ENCODE results near the gene LNPK. TPM values are rescaled to one million over a fixed set of nuclear protein-coding genes. Genes with fewer than 3 reads are reported as not detected.

The LNPK gene
- polyA plus RNA-seq, 1 donor (not counting 4 experiments of a cell fraction or from before 2014, with no cell fraction given), result 32.1 TPM

- Histone ChIP-seq H3K27me3 (ENCODE audit: control insufficient read depth, extremely low read depth, insufficient read depth, low read length) (no peaks in the 10 kb centered on the region), H3K79me2 (ENCODE audit: control insufficient read depth, insufficient read depth, low read length) (no peaks in the 10 kb centered on the region), H3K4me1 (ENCODE audit: control insufficient read depth, extremely low read depth, insufficient read depth, low read length) (no peaks in the 10 kb centered on the region), H3K4me2 (ENCODE audit: control insufficient read depth, extremely low read depth, insufficient read depth, low read depth, low read length) (no peak overlapping the region), H3K27ac (ENCODE audit: control insufficient read depth, insufficient read depth, low read length) (no peak overlapping the region), H3K9me3 (ENCODE audit: control insufficient read depth, low read depth, low read length) (no peaks in the 10 kb centered on the region), H4K20me1 (ENCODE audit: control insufficient read depth, extremely low read depth, insufficient read depth, low read length) (no peaks in the 10 kb centered on the region), H3K36me3 (ENCODE audit: control insufficient read depth in 2 of 2, extremely low read depth in 1 of 2, insufficient read depth in 2 of 2, low read length in 2 of 2) (no peaks in the 10 kb centered on the region), H2AFZ (ENCODE audit: control insufficient read depth, low read length) (no peak overlapping the region), H3K9me1 (ENCODE audit: control insufficient read depth, extremely low read depth, insufficient read depth, low read length) (no peaks in the 10 kb centered on the region), H3K9ac (ENCODE audit: control insufficient read depth, extremely low read depth, insufficient read depth, low read length) (no peak overlapping the region), H3K4me3 (ENCODE audit: control insufficient read depth in 2 of 3, extremely low read depth in 1 of 3, insufficient read depth in 2 of 3, low read depth in 1 of 3, low read length in 3 of 3) (no peak overlapping the region)
- DNase-seq (ENCODE audit: low read depth, low spot score) (no peak), FAIRE-seq (no peak)
- TF ChIP-seq CTCF (optimal IDR thresholded peaks at IDR 0.05 in 1 of 3, IDR thresholded peaks at IDR 0.05 in 1 of 3, conservative IDR thresholded peaks at IDR 0.05 in 1 of 3; ENCODE audit: extremely low read depth in 1 of 3, insufficient read depth in 2 of 3, low read length in 3 of 3), result no peak
- no peak for TF ChIP-seq EZH2 (IDR thresholded peaks at IDR 0.05; ENCODE audit: low read length)
- dilution Hi-C loops (cut with MboI; ENCODE audit: extremely low pct_ligation_motif_present, low sequenced_read_pairs), result no loop called here
Observed at GRCh38 chr2:175874291-175874690, 127.8 kb downstream of the LNPK start.

Other genes with a start within 250 kb of the LNPK start
- gene EVX2, start 81.7 kb upstream of the LNPK start, polyA plus RNA-seq, result not detected in 3 replicates
- gene HOXD13, start 90.5 kb upstream of the LNPK start, polyA plus RNA-seq, result not detected in 3 replicates
- not detected in 3 replicates for gene HOXD12, start 97.5 kb upstream of the LNPK start, polyA plus RNA-seq
- 0.08 TPM in 1 of 3 replicates, not detected in the others for gene HOXD11, start 105.0 kb upstream of the LNPK start, polyA plus RNA-seq
- gene HOXD10, start 114.5 kb upstream of the LNPK start, polyA plus RNA-seq, result not detected in 3 replicates
- gene HOXD9, start 120.5 kb upstream of the LNPK start, polyA plus RNA-seq, result not detected in 3 replicates
- gene HOXD8, start 127.4 kb upstream of the LNPK start, polyA plus RNA-seq, result 0.05 TPM in 1 of 3 replicates, not detected in the others
- gene HOXD4, start 149.3 kb upstream of the LNPK start, polyA plus RNA-seq, result not detected in 3 replicates
- gene HOXD3, start 155.0 kb upstream of the LNPK start, polyA plus RNA-seq, result not detected in 3 replicates
- not detected in 3 replicates for gene HOXD1, start 186.4 kb upstream of the LNPK start, polyA plus RNA-seq

Measured in keratinocyte (primary cell).